ENCODE results near the gene STIM2. TPM values are rescaled to one million over a fixed set of nuclear protein-coding genes. Genes with fewer than 3 reads are reported as not detected.

STIM2 gene
- total and polyA plus RNA-seq, 2 donors (not counting 3 experiments of a cell fraction or from before 2014, with no cell fraction given) = 21.0 to 21.2 TPM

DNA sequence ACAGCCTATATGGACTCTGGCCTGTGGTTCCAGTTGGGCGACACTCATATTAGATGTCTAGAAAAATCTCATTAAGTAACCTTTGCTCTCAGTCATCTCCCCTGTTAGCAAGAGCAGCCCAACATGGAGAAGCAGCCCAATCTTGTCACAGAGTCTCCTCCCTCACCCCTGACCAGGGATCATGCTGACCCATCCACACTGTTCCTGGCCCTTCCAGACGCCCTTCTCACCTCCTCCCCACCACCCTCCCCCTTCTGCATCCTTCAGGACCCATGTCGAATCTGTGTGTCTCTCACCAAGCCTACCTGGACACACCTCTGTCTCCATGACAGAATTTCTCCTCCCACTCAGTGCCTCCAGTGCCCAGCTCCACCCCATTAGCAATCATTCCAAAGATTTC, 190.1 kb downstream of the STIM2 start:
- no peaks in the 10 kb centered on the region for H3K36me3 ChIP-seq (ENCODE audit: control insufficient read depth in 2 of 2, extremely low read depth in 1 of 2, insufficient read depth in 2 of 2, low read length in 2 of 2)
- no peak overlapping the region for H3K4me2 ChIP-seq (ENCODE audit: insufficient read depth, low read length)
- no peaks in the 10 kb centered on the region for H3K9me1 ChIP-seq (replicated peaks; ENCODE audit: control insufficient read depth, extremely low read depth, insufficient read depth, low read length)
- H3K9me3 ChIP-seq (replicated peaks; ENCODE audit: control insufficient read depth, insufficient read depth, low read length) = no peaks in the 10 kb centered on the region
- dilution Hi-C loops (cut with MboI; ENCODE audit: extremely low pct_ligation_motif_present, low sequenced_read_pairs) = no loop called here
- no peak for DNase-seq (ENCODE audit: low read depth, low spot score)
- H3K4me3 ChIP-seq (replicated peaks in 1 of 3; ENCODE audit: insufficient read depth in 1 of 3, low read depth in 1 of 3, low read length in 3 of 3) = no peak overlapping the region
- no peaks in the 10 kb centered on the region for H3K79me2 ChIP-seq (ENCODE audit: control insufficient read depth, insufficient read depth, low read length)
- no peak for FAIRE-seq
- H3K27me3 ChIP-seq (ENCODE audit: control insufficient read depth in 2 of 2, insufficient read depth in 2 of 2, low read length in 2 of 2) = peaks cover 0 to 3% of the 10 kb centered on the region in 2 experiments
- POLR2A ChIA-PET = no interaction called here
- no peak overlapping the region for H3K9ac ChIP-seq (replicated peaks; ENCODE audit: extremely low read depth, insufficient read depth, low read length)
- intact Hi-C loops (cut with micrococcal nuclease) = no loop called here
- H4K20me1 ChIP-seq (replicated peaks; ENCODE audit: control insufficient read depth, extremely low read depth, insufficient read depth, low read length) = no peaks in the 10 kb centered on the region
- BruUV-seq (replicated peaks) = no TSS peak
- CTCF ChIA-PET = interaction anchor here (3.6 kb wide), 1 partner anchor 12 kb away, joined by 22 read pairs; no protein-coding TSS in a partner anchor
- no peaks in the 10 kb centered on the region for H3K4me1 ChIP-seq (ENCODE audit: control insufficient read depth, extremely low read depth, insufficient read depth, low read length)
- no peak overlapping the region for H2AFZ ChIP-seq (ENCODE audit: low read depth, low read length)
- H3K27ac ChIP-seq (ENCODE audit: insufficient read depth, low read depth, low read length) = no peak overlapping the region
- TF ChIP-seq JUN (IDR thresholded peaks at IDR 0.05; ENCODE audit: borderline replicate concordance, insufficient read depth, insufficient read length, low read depth) = no peak
- no peak for TF ChIP-seq GATA2 (IDR thresholded peaks at IDR 0.05; ENCODE audit: insufficient read depth, insufficient read length, low read depth, low read length)
- TF ChIP-seq EZH2 (IDR thresholded peaks at IDR 0.05; ENCODE audit: borderline replicate concordance, low read depth, low read length, severe bottlenecking) = no peak
- no peak for TF ChIP-seq MYC (IDR thresholded peaks at IDR 0.05; ENCODE audit: low read depth, low read length)
- TF ChIP-seq, protein P1, sequence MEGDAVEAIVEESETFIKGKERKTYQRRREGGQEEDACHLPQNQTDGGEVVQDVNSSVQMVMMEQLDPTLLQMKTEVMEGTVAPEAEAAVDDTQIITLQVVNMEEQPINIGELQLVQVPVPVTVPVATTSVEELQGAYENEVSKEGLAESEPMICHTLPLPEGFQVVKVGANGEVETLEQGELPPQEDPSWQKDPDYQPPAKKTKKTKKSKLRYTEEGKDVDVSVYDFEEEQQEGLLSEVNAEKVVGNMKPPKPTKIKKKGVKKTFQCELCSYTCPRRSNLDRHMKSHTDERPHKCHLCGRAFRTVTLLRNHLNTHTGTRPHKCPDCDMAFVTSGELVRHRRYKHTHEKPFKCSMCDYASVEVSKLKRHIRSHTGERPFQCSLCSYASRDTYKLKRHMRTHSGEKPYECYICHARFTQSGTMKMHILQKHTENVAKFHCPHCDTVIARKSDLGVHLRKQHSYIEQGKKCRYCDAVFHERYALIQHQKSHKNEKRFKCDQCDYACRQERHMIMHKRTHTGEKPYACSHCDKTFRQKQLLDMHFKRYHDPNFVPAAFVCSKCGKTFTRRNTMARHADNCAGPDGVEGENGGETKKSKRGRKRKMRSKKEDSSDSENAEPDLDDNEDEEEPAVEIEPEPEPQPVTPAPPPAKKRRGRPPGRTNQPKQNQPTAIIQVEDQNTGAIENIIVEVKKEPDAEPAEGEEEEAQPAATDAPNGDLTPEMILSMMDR (IDR thresholded peaks at IDR 0.05; ENCODE audit: extremely low read depth in 1 of 2, insufficient read depth in 1 of 2, low read depth in 1 of 2, low read length in 2 of 2) = no peak
- TF ChIP-seq POLR2A (IDR thresholded peaks at IDR 0.05; ENCODE audit: low read depth, low read length) = no peak
- TF ChIP-seq MAX (IDR thresholded peaks at IDR 0.05; ENCODE audit: insufficient read depth, insufficient read length) = no peak
- no peak for TF ChIP-seq POLR2AphosphoS5 (IDR thresholded peaks at IDR 0.05; ENCODE audit: insufficient read depth, low read depth, low read length)
- TF ChIP-seq FOS (IDR thresholded peaks at IDR 0.05; ENCODE audit: borderline replicate concordance, insufficient read depth, low read length) = no peak

Measured in endothelial cell of umbilical vein (primary cell).